ENCODE measurements around the gene WBP1L.
A peak's percentile ranks its signal among the peaks of the same experiment; 100 is the strongest.
"Not testable (repeated sequence)": the region's sequence is repeated elsewhere in the genome, so short reads cannot be mapped to it uniquely, and the experiment has no call there.

Gene WBP1L

GRCh38 chr10:102743588-102744373 lies at the start of gene WBP1L:
TSS of gene WBP1L (plus strand) at chr10:102743948. CDS start at chr10:102744054, 106 bp downstream.
- peak; percentile 91 for DNase-seq

GRCh38 chr10:102695401-102695800 lies 48.3 kb upstream of the WBP1L start:
- DNase-seq, result not testable (repeated sequence)

GRCh38 chr10:102696736-102697135 lies 47.0 kb upstream of the WBP1L start:
- no peak for DNase-seq

DNA sequence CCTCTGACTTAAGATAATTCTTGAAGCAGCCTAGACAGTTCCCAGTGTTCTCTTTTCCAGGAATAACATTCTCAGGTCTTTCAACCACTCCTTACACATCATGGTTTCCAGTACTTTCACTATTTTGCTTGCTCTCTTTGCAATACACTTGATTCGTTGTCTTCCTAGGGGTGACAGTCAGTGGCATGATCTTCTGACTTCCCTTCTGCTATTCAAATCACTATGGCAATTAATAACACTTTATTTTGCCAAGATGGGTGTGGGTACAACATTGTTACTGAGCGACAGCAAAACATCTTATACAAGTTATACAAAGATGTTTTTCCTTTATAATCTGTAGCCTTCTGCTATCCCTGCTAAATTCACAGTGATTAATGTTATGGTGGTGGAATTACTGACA lies 44.9 kb upstream of the WBP1L start:
- DNase-seq, result no peak

DNA sequence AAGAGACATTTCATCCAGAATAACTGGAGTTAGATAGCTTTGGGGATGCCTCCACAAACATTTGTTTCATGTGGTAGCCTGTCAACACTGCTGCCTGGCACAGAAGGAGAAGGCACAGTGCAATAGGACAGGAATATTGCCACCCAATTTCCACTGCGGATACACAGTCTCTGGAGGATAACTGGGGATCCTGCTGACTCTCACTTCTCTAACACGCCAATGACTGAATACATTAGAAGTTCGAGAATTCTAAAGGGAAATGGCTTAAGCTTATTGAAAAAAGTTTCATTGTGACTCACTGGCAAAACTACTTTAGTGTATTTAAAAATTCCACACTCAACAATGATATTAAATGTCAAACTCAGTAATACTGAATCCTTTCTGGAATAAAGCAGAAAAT lies 42.5 kb upstream of the WBP1L start:
- no peak for DNase-seq

DNA sequence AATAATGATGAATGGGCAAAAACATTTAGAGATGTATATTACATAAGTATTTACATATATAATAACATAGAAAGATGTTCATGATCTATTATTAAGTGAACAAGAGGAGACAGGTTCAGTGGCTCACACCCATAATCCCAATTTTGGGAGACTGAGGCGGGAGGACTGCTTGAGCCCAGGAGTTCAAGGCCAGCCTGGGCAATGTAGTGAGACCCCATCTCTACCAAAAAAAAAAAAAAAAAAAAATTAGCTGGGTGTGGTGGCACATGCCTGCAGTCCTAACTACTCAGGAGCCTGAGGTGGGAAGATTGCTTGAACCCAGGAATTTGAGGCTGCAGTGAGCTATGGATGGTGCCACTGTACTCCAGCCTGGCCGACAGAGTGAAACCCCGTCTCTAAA lies 42.0 kb upstream of the WBP1L start:
- DNase-seq, result no peak

DNA sequence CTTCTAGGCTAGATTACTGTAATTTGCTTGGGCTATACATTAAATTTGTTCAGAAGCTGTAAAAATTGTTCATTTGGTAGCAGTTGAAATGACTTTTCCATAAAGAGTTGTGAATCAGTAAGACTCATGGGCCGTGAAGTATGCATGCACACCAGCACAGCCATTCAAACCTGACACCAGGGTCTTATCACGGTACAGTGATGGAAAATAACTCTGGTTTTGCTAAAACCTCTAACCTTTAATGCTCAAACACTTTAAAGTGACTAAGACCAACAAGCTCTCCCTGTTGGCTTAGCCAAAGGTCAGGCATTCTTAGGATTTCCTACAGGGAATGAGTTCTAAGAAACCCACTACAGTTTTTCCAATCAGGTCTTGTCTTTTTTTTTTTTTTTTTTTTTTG lies 41.0 kb upstream of the WBP1L start:
- DNase-seq, result no peak

DNA sequence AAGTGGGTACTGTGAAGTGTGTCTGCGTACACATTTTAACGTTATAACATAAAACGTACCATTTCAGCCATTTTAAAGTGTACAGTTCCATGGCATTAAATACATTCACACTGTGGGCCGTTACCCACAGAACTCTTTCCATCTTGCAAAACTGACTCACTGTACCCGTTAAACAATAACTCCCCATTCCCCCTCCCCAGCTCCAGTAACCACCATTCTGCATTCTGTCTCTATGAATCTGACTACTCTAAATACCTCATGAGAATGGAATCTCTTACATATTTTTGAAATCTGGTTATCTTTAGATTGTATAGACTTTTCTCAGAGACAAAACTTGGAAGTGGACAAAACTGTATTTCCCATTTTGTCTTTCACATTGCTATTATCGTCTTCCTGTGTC lies 38.8 kb upstream of the WBP1L start:
- DNase-seq, result no peak

GRCh38 chr10:102705531-102705930 lies 38.2 kb upstream of the WBP1L start:
- DNase-seq, result no peak

DNA sequence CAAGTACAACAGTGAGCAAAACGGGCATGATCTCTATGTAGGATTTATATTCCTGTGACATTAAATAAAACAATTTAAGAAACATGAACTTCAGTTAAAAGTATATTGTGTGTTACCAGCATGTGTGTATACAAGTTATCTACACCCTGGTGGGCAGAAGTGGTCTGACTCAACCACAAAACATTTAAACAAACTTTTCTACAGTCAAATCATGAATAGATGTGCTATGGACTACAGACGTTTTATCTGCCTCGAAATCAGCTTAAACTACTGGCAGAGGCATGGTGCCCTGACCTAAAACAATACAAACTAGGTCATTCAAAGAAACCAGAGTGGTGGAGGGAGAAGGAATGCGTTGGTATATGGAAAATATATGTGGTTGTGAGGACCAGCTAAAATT lies 33.1 kb upstream of the WBP1L start:
- DNase-seq, result no peak

- no peak for DNase-seq
Measured at GRCh38 chr10:102712089-102712488, 31.7 kb upstream of the WBP1L start.

- no peak for DNase-seq
Measured at GRCh38 chr10:102712843-102713538, 30.8 kb upstream of the WBP1L start.

GRCh38 chr10:102713539-102713813 lies 30.3 kb upstream of the WBP1L start:
- no peak for DNase-seq

DNA sequence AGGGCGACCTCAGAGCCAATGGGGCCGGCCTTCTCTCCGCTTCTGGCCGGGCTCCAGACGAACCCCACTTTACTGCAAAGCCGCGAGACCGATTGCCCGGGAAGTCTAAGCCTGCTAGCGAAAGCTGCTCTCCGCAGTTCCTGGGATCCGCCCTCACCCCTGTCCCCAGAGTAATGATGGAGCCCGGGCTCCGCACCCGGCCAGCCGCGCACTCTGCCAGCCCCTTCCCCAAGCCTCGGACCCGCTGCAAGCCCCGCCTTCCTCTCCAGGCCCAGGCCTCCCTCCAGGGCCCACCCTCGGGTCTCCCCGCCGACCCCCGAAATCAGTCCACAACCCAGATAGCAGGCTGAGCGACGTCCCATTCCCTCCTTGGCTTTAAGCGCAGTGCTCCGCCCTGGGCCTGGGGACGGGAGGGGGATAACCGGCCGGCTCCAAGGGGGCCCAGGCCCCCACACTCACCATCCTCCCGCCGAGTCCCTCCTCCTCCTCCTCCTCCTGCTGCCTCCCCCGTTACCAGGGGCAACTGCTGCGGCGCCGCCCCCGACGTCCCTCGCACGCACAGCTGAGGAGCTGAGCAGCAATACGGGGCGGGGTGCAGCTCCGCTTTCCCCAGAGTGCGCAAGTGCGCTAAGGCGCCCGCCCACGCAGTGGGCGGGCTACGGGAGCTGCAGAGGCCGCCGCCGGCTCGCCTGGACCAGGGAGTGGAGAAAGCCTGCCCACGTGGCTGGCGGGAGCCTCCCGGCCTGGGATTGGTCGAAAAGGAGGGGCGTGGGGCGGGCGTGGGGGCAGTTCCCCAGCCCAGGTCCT lies 29.7 kb upstream of the WBP1L start, which contains the start of gene ARL3:
Gene ARL3, minus strand, starts transcription at position 584 of the 807 bp plus-strand sequence. Its CDS starts 122 bp downstream, at position 462.
- DNase-seq, result peak; percentile 96

- peak; percentile 51 for DNase-seq
Measured at GRCh38 chr10:102714621-102715455, 28.9 kb upstream of the WBP1L start, which contains the start of gene SFXN2. TSS of gene SFXN2 (plus strand) at chr10:102714636. CDS start at chr10:102726637, 12,001 bp downstream.

DNA sequence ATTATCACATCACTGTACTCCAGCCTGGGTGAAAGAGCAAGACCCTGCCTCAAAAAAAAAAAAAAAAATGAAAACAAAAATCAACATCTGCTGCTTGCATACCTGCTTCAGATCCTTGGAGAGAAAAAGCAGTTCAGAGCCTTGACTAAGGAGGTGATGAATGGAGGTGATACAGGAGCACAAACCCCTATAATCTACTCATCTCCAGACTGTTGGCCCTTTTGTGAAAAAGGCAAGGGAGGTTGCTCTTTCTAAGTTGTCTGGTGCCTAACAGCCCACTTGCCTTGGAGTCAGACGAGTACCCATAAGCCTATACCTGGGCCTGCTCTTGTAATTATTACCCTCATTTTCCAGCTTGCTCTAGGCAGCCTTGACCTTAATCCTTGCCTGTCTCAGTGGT lies 27.9 kb upstream of the WBP1L start:
- no peak for DNase-seq

- not testable (repeated sequence) for DNase-seq
Measured at GRCh38 chr10:102716900-102717565, 26.7 kb upstream of the WBP1L start.

DNA sequence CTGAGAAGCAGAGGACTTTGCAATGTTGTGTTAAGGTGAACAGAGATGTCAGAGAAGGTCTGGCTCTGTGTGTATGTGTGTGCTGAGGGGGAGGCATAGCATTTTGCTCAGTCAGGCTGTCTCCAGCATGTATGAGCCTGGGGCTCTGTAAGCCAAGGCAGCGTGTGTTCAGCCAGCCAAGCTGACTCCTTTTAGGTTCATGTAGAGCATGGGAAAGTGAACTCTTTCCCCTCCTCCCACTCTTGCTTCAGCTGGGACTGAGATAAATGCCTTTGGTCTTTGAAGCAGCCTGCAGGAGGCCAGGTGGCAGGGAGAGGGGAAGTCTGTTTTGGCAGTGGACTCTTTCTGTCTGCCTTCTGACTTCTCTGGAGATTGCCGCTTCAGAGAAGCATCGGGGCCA lies 25.5 kb upstream of the WBP1L start:
- no peak for DNase-seq

DNA sequence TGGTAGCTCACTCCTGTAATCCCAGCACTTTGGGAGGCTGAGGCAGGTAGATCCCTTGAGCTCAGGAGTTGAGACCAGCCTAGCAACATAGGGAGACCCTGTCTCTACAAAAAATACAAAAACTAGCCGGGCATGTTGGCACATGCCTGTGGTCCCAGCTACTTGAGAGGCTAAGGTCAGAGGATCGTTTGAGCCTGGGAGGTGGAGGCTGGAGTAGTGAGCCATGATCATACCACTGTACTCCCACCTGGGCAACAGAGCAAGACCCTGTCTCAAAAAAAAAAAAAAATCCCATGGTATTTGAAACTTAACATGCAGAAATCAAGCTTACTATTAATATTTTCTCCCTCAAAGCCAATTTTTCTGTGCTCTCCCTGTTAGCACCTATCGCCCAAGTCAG lies 23.4 kb upstream of the WBP1L start:
- DNase-seq, result no peak

DNA sequence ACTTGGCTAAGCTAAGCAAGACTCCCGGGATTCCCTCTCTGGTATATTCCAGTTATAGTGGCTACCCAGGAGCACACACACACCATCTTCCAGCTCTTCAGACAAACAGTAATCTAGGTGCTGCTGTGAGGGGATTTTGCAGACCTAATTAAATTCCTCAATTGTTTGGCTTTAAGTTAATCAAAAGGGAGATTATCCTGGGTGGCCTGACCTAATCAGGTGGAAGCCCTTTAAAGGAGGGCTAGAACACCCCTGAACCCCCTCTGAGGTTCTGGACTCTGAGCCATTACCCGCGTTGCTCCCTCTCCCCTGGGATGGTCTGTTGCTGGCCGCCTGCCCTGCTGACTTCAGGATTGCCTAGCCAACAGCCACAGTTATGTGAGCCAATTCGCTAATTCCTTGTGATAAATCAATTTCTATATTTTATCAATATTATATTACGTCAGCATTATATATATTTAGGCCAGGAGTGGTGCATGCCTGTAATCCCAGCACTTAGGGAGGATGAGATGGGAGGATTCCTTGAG lies 22.9 kb upstream of the WBP1L start:
- DNase-seq, result no peak

DNA sequence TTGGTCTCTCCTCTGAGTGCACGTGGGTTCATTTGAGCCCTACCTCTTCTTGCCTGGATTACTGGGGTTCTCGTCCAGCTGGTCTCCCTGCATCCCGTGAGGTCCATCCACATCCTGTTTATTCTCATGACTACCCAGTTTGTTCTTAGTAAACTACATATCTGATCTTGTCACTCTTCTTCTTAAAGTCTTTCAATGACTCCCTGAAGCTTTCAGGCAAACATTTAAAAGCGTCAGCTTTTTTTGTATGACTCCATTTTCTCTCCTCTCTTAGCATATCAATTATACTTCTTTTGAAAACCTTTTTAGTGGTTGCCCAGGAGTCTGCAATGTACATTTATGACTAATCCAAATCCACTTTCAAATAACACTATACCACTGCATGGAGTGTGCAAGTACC lies 21.8 kb upstream of the WBP1L start:
- DNase-seq, result no peak

GRCh38 chr10:102723989-102724388 lies 19.8 kb upstream of the WBP1L start:
- no peak for DNase-seq
